PC-3 (cell line): ENCODE measurements around the gene BIRC6. TPM values are rescaled to one million over a fixed set of nuclear protein-coding genes. Genes with fewer than 3 reads are reported as not detected.

Experiments used
- ATAC-seq: fragments of 200-7000 bp; cut with Tn5 transposase; 2 replicates; pipeline ENCODE4 v1.9.1; 2020; ENCODE audit warnings: mild to moderate bottlenecking, moderate library complexity
- BruUV-seq: library from RNA; stranded (reverse); fragments of 400-500 nt; replicated peaks from 2 replicates; lab custom pipeline; 2021; lab: Mats Ljungman, UMichigan
- CTCF ChIA-PET: fragments of 300-600 bp; sonication (Branson Sonifier 250); formaldehyde crosslinking; loops from one replicate; lab custom pipeline; 2022; ENCODE audit warnings: antibody characterized with exemption; lab: Charles Lee
- POLR2A ChIA-PET: fragments of 300-600 bp; sonication (Branson Sonifier 250); formaldehyde crosslinking; loops from one replicate; lab custom pipeline; 2022; ENCODE audit warnings: antibody characterized with exemption; ENCODE audit not compliant: unreplicated experiment; lab: Charles Lee
- DNase-seq: peaks from one replicate; pipeline ENCODE4 v3.0.0-alpha.2; 2015
- H2AFZ ChIP-seq: fragments of 300-600 bp; sonication (generic); 2 replicates; pipeline ENCODE4 v1.6.0; 2016; ENCODE audit warnings: antibody characterized with exemption, low read length
- H3F3A ChIP-seq: fragments of 300-600 bp; sonication (generic); one replicate; pipeline ENCODE4 v1.6.0; 2017; ENCODE audit warnings: antibody characterized with exemption, low read length, control low read depth, mild to moderate bottlenecking; ENCODE audit not compliant: unreplicated experiment
- H3K27ac ChIP-seq: fragments of 300-600 bp; sonication (generic); 2 replicates; pipeline ENCODE4 v1.5.1; 2016; ENCODE audit warnings: mild to moderate bottlenecking, low read length
- H3K27me3 ChIP-seq: fragments of 300-600 bp; sonication (generic); 2 replicates; pipeline ENCODE4 v1.6.1; 2016; ENCODE audit warnings: low read length, mixed read lengths
- H3K36me3 ChIP-seq: fragments of 300-600 bp; sonication (generic); 2 replicates; pipeline ENCODE4 v1.6.1; 2016; ENCODE audit warnings: low read depth, mixed run types, low read length, mixed read lengths
- H3K4me1 ChIP-seq: fragments of 300-600 bp; sonication (generic); 2 replicates; pipeline ENCODE4 v1.5.1; 2016; ENCODE audit warnings: low read length; ENCODE audit not compliant: insufficient read depth
- H3K4me2 ChIP-seq: fragments of 300-600 bp; sonication (generic); 2 replicates; pipeline ENCODE4 v1.6.0; 2016; ENCODE audit warnings: low read length
- H3K4me3 ChIP-seq: fragments of 300-600 bp; sonication (generic); 2 replicates; pipeline ENCODE4 v1.5.1; 2016; ENCODE audit warnings: mild to moderate bottlenecking, low read length, mixed read lengths
- H3K79me2 ChIP-seq: fragments of 300-600 bp; sonication (generic); 2 replicates; pipeline ENCODE4 v1.6.1; 2017; ENCODE audit warnings: low read length, mixed read lengths
- H3K9ac ChIP-seq: fragments of 300-600 bp; sonication (generic); 2 replicates; pipeline ENCODE4 v1.6.0; 2016; ENCODE audit warnings: mild to moderate bottlenecking, low read length
- H3K9me2 ChIP-seq: fragments of 300-600 bp; sonication (generic); replicated peaks from 2 replicates; pipeline ENCODE4 v1.6.1; 2016; ENCODE audit warnings: mixed run types, low read length, mixed read lengths
- H3K9me3 ChIP-seq: fragments of 300-600 bp; sonication (generic); 2 replicates; pipeline ENCODE4 v1.6.1; 2016; ENCODE audit warnings: low read length, mixed read lengths
- H4K20me1 ChIP-seq: fragments of 300-600 bp; sonication (generic); 2 replicates; pipeline ENCODE4 v1.6.1; 2016; ENCODE audit warnings: low read length, mixed read lengths
- CTCF ChIP-seq: fragments of 300-600 bp; sonication (generic); conservative IDR thresholded peaks from 2 replicates; pipeline ENCODE4 v1.5.1; 2017; ENCODE audit warnings: antibody characterized with exemption, low read depth, mild to moderate bottlenecking, low read length
- EZH2 ChIP-seq: fragments of 300-600 bp; sonication (generic); IDR thresholded peaks from one replicate; pipeline ENCODE4 v1.6.1; 2017; ENCODE audit warnings: antibody characterized with exemption, mild to moderate bottlenecking, low read length; ENCODE audit not compliant: unreplicated experiment
- EZH2phosphoT487 ChIP-seq: fragments of 300-600 bp; sonication (generic); IDR thresholded peaks from 2 replicates; pipeline ENCODE4 v1.6.1; 2018; ENCODE audit warnings: mild to moderate bottlenecking, antibody characterized with exemption, low read length, borderline replicate concordance
- intact Hi-C: fragments of 100-400 bp; cut with micrococcal nuclease; formaldehyde crosslinking; loops from 2 replicates; pipeline ENCODE4 v1.9.0; 2023
- total RNA-seq: library from RNA; depleted of rRNA; stranded (reverse); fragments of >200 nt; gene quantifications from 2 replicates; pipeline ENCODE4 v1.2.3, GENCODE V29; 2014

BIRC6 gene
- total RNA-seq, 1 experiment from 2014 or later: 74.7 TPM

DNA sequence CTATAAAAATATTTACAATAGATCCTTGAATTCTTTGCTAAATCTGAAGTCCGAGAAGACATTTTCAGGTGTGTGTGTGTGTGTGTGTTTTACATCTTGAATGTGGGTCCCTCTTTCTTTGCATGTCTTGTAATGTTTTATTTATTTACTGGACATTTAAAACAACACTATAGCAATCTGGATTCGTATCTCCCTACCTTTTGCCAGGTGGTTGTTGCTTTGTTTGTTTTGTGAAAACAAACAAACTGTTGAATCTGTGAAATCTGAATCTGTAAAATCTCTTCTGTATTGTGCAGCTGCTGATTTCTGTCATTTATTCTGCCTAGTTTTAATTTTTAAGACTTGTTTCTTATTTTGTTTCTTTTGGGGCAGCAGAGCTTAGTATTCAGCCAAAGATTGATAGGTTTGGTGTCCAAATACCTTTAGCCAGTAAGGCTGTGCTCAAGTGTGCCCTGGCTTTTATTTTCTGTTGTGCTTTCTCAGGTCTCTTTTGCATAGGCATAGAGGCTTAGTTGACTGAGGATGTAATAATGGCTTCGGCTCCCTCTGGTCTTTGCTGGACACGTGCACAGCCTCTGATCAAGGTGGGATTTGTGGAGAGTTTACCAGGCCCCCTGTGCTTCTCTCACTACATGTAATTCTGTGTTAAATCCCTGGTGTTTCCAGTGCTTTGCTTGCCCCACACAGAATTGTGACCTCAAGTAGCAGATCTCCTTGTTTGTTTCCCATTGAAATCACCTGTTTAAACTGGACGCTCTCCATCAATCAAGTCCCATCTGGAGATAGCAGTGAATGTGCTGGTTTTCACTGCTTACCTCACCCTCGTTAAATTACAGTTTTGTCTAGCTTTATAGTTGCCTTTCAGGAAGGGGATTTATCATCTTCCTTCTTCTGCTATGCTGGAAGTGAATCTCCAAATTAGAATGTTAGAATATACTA lies 71.1 kb downstream of the BIRC6 start:
- Histone ChIP-seq H3K4me2 (no peak overlapping the region), H3K9ac (no peak overlapping the region), H2AFZ (no peak overlapping the region), H4K20me1 (peaks cover 19% of the 10 kb centered on the region), H3K9me2 (no peaks in the 10 kb centered on the region), H3K4me3 (no peak overlapping the region), H3K27ac (no peak overlapping the region), H3F3A (no peaks in the 10 kb centered on the region), H3K4me1 (no peaks in the 10 kb centered on the region), H3K36me3 (peaks cover 17% of the 10 kb centered on the region), H3K79me2 (peaks cover 69% of the 10 kb centered on the region), H3K9me3 (no peaks in the 10 kb centered on the region), H3K27me3 (no peaks in the 10 kb centered on the region)
- DNase-seq: no peak
- peak; percentile 79 for ATAC-seq
- CTCF ChIA-PET: no interaction called here
- intact Hi-C loops: no loop called here
- BruUV-seq: no TSS peak
- TF ChIP-seq EZH2phosphoT487 (no peak), EZH2 (no peak), CTCF (no peak)
- POLR2A ChIA-PET: no interaction called here

- CTCF ChIA-PET: no interaction called here
- no peak for DNase-seq
- no TSS peak for BruUV-seq
- no peak for TF ChIP-seq CTCF
- no peak for TF ChIP-seq EZH2
- TF ChIP-seq EZH2phosphoT487: no peak
- Histone ChIP-seq H2AFZ (no peak overlapping the region), H3K36me3 (peaks cover 26% of the 10 kb centered on the region), H3K9me2 (no peaks in the 10 kb centered on the region), H3F3A (no peaks in the 10 kb centered on the region), H3K9me3 (no peaks in the 10 kb centered on the region), H3K27me3 (no peaks in the 10 kb centered on the region), H3K9ac (no peak overlapping the region), H3K4me3 (no peak overlapping the region), H3K4me1 (no peaks in the 10 kb centered on the region), H3K27ac (no peak overlapping the region), H4K20me1 (peaks cover 15% of the 10 kb centered on the region), H3K4me2 (no peak overlapping the region), H3K79me2 (peaks cover 40% of the 10 kb centered on the region)
- no peak for ATAC-seq
- intact Hi-C loops: no loop called here
- POLR2A ChIA-PET: no interaction called here
These were observed 74.0 kb downstream of the BIRC6 start for GRCh38 chr2:32430804-32431203.

DNA sequence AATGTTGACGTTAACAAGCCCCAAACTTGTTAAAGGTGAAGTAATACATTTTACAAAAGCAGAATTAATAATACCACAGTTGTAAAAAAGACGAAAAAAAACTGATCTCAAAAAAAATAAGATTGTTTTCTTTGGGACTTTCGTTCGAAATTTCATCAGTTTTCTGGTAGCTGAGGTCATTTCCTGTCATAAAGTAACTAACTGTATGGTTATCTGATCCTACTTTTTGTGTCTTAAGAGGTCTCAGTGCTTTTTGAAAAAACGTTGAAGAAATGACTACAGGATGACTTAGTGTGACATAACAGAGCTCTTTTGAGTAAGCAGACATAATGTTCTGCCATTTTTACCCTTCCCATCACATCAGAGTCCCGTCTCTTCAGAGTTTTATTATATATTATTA lies 79.3 kb downstream of the BIRC6 start:
- H3K36me3 ChIP-seq: peaks cover 30% of the 10 kb centered on the region
- no peak overlapping the region for H2AFZ ChIP-seq
- CTCF ChIA-PET: no interaction called here
- DNase-seq (no peak), ATAC-seq (no peak)
- no peaks in the 10 kb centered on the region for H4K20me1 ChIP-seq
- H3K9ac ChIP-seq: no peak overlapping the region
- H3K4me3 ChIP-seq: no peak overlapping the region
- no peak for TF ChIP-seq EZH2
- TF ChIP-seq CTCF: no peak
- TF ChIP-seq EZH2phosphoT487: no peak
- H3K4me2 ChIP-seq: no peak overlapping the region
- no peaks in the 10 kb centered on the region for H3F3A ChIP-seq
- no peaks in the 10 kb centered on the region for H3K4me1 ChIP-seq
- intact Hi-C loops: no loop called here
- POLR2A ChIA-PET: no interaction called here
- H3K79me2 ChIP-seq: no peaks in the 10 kb centered on the region
- BruUV-seq: no TSS peak
- H3K9me3 ChIP-seq: no peaks in the 10 kb centered on the region
- H3K9me2 ChIP-seq: no peaks in the 10 kb centered on the region
- H3K27ac ChIP-seq: no peak overlapping the region
- H3K27me3 ChIP-seq: no peaks in the 10 kb centered on the region
